HepG2 (cell line): ENCODE measurements around the gene OPA3. TPM values are rescaled to one million over a fixed set of nuclear protein-coding genes. Genes with fewer than 3 reads are reported as not detected.
A peak's percentile ranks its signal among the peaks of the same experiment; 100 is the strongest.

Experiments
- ASH2L ChIP-seq: fragments of 300-600, 200-600 bp; sonication (generic); IDR thresholded peaks from 2 replicates; pipeline ENCODE4 v1.7.0; 2017; ENCODE audit warnings: low read depth, mild to moderate bottlenecking, moderate library complexity, mixed read lengths, low read length; ENCODE audit not compliant: insufficient read length
- DNMT3B ChIP-seq: conservative IDR thresholded peaks from 2 replicates; pipeline ENCODE4 v1.6.1; 2016; ENCODE audit warnings: missing biosample characterization, control low read depth
- EZH2 ChIP-seq: conservative IDR thresholded peaks from 2 replicates; pipeline ENCODE4 v1.6.1; 2012; ENCODE audit warnings: mild to moderate bottlenecking, low read depth, low read length, moderate library complexity
- FLYWCH1 ChIP-seq: sonication (generic); formaldehyde crosslinking; IDR thresholded peaks from 2 replicates; pipeline ENCODE4 v1.8.1; 2023; ENCODE audit warnings: mild to moderate bottlenecking, missing genetic modification reagents
- KDM5B ChIP-seq: sonication (generic); formaldehyde crosslinking; IDR thresholded peaks from 2 replicates; pipeline ENCODE4 v1.4.0; 2020; ENCODE audit warnings: missing genetic modification reagents, mild to moderate bottlenecking, borderline replicate concordance
- MAF1 ChIP-seq: sonication (generic); formaldehyde crosslinking; IDR thresholded peaks from 2 replicates; pipeline ENCODE4 v1.5.0; 2020; ENCODE audit warnings: missing genetic modification reagents, borderline replicate concordance
- PCBP2 ChIP-seq: fragments of 200-400 bp; formaldehyde crosslinking; optimal IDR thresholded peaks from 2 replicates; pipeline ENCODE3; 2018; ENCODE audit warnings: low read length, low read depth; ENCODE audit not compliant: poor library complexity, severe bottlenecking
- SIX1 ChIP-seq: sonication (generic); formaldehyde crosslinking; IDR thresholded peaks from 2 replicates; pipeline ENCODE4 v1.4.0; 2020; ENCODE audit warnings: missing genetic modification reagents, borderline replicate concordance
- SMYD3 ChIP-seq: sonication (generic); formaldehyde crosslinking; IDR thresholded peaks from 2 replicates; pipeline ENCODE4 v1.8.1; 2023; ENCODE audit warnings: mild to moderate bottlenecking, missing genetic modification reagents
- ZBTB3 ChIP-seq: sonication (generic); formaldehyde crosslinking; IDR thresholded peaks from 2 replicates; pipeline ENCODE4 v1.4.0; 2020; ENCODE audit warnings: low read depth, mild to moderate bottlenecking, moderate library complexity, missing genetic modification reagents, borderline replicate concordance
- ZFP90 ChIP-seq: sonication (generic); formaldehyde crosslinking; IDR thresholded peaks from 2 replicates; pipeline ENCODE4 v1.8.0; 2022; ENCODE audit warnings: missing genetic modification reagents, mild to moderate bottlenecking, inconsistent platforms, borderline replicate concordance
- ZKSCAN8 ChIP-seq: IDR thresholded peaks from 2 replicates; pipeline ENCODE4 v1.6.1; 2016; ENCODE audit warnings: borderline replicate concordance, missing genetic modification reagents, missing compliant biosample characterization
- ZNF382 ChIP-seq: sonication (generic); formaldehyde crosslinking; IDR thresholded peaks from 2 replicates; pipeline ENCODE4 v1.5.0; 2020; ENCODE audit warnings: missing genetic modification reagents, mild to moderate bottlenecking, borderline replicate concordance
- ZNF674 ChIP-seq: sonication (generic); formaldehyde crosslinking; IDR thresholded peaks from 2 replicates; pipeline ENCODE4 v1.5.0; 2020; ENCODE audit warnings: low read depth, mild to moderate bottlenecking, missing genetic modification reagents
- ZNF766 ChIP-seq: sonication (generic); formaldehyde crosslinking; IDR thresholded peaks from 2 replicates; pipeline ENCODE4 v1.5.0; 2020; ENCODE audit warnings: missing genetic modification reagents, borderline replicate concordance
- ZNF777 ChIP-seq: sonication (generic); formaldehyde crosslinking; IDR thresholded peaks from 2 replicates; pipeline ENCODE4 v1.4.0; 2020; ENCODE audit warnings: missing genetic modification reagents
- ZSCAN30 ChIP-seq: sonication (generic); formaldehyde crosslinking; IDR thresholded peaks from 2 replicates; pipeline ENCODE4 v1.5.0; 2020; ENCODE audit warnings: mild to moderate bottlenecking, missing genetic modification reagents
- polyA plus RNA-seq, 8 experiments: library from polyadenylated mRNA; depleted of rRNA in 3 of 8; stranded (reverse) in 7 of 8; unstranded in 1 of 8; fragments of >200 nt; fragmentation: Illumina TruSeq in 4 of 8; extraction: Trizol in 4 of 8; gene quantifications; 2 replicates each; pipeline versions ENCODE4 v1.2.1 to v1.2.3, GENCODE V29; 2011 to 2016; ENCODE audit warnings: low read depth in 4 of 8, missing spikeins in 1 of 8, mixed read lengths in 1 of 8; ENCODE audit not compliant: insufficient read depth in 1 of 8
- total RNA-seq, 5 experiments: library from RNA; depleted of rRNA; stranded (reverse); fragments of >200 nt; fragmentation: Illumina TruSeq; extraction: Trizol; gene quantifications; 2 replicates each; pipeline ENCODE4 v1.2.3, GENCODE V29; 2016; ENCODE audit warnings: low read depth in 1 of 5
- TF ChIP-seq, protein P1 (sequence below): sonication (generic); formaldehyde crosslinking; IDR thresholded peaks from 2 replicates; pipeline ENCODE4 v1.4.0; 2020; ENCODE audit warnings: missing genetic modification reagents
- TF ChIP-seq, protein P2 (sequence below): sonication (generic); formaldehyde crosslinking; conservative IDR thresholded peaks from 2 replicates; pipeline ENCODE4 v1.8.0; 2022; ENCODE audit warnings: mild to moderate bottlenecking, moderate library complexity, missing genetic modification reagents
- TF ChIP-seq, protein P3 (sequence below): sonication (generic); formaldehyde crosslinking; IDR thresholded peaks from 2 replicates; pipeline ENCODE4 v1.8.0; 2022; ENCODE audit warnings: missing genetic modification reagents, mild to moderate bottlenecking, borderline replicate concordance
- TF ChIP-seq, protein P4 (sequence below): sonication (generic); formaldehyde crosslinking; IDR thresholded peaks from 2 replicates; pipeline ENCODE4 v1.4.0; 2020; ENCODE audit warnings: mild to moderate bottlenecking, missing genetic modification reagents
- TF ChIP-seq, protein P5 (sequence below): sonication (generic); formaldehyde crosslinking; IDR thresholded peaks from 2 replicates; pipeline ENCODE4 v1.5.1; 2020; ENCODE audit warnings: mild to moderate bottlenecking, missing genetic modification reagents, moderate library complexity

OPA3 gene
- total and polyA plus RNA-seq, 2 of the 13 experiments (the other 11 are each of a cell fraction or from before 2014, with no cell fraction given) = 8.3 to 17.7 TPM

DNA sequence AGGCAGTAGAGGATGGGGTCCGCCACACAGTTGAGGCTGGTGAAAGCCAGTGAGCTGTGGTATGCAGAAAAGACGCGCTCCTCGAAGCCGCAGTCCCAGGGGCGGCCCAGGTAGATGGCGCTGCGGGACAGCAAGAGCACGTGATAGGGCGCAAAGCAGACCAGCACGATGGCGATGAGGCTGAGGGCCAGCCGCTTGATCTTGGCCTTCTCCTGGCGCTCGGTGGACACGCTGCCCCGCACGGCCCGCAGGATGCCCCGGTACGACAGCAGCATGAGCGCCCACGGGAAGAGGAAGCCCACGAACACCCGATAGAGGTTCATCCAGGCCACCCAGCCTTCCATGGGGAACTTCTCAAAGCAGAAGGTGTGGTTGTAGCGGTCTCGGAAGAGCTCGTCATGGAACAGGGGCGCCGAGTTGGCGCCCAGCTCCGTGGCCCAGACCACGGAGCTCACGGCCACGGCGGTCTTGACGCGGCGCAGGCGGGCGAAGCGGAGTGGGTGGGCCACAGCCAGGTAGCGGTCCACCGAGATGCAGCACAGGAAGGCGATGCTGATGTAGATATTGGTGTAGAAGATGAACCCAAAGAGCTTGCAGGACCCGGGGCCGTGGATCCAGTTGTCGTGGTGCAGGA, 6.5 kb upstream of the OPA3 start (continued):
- TF ChIP-seq, protein P1, sequence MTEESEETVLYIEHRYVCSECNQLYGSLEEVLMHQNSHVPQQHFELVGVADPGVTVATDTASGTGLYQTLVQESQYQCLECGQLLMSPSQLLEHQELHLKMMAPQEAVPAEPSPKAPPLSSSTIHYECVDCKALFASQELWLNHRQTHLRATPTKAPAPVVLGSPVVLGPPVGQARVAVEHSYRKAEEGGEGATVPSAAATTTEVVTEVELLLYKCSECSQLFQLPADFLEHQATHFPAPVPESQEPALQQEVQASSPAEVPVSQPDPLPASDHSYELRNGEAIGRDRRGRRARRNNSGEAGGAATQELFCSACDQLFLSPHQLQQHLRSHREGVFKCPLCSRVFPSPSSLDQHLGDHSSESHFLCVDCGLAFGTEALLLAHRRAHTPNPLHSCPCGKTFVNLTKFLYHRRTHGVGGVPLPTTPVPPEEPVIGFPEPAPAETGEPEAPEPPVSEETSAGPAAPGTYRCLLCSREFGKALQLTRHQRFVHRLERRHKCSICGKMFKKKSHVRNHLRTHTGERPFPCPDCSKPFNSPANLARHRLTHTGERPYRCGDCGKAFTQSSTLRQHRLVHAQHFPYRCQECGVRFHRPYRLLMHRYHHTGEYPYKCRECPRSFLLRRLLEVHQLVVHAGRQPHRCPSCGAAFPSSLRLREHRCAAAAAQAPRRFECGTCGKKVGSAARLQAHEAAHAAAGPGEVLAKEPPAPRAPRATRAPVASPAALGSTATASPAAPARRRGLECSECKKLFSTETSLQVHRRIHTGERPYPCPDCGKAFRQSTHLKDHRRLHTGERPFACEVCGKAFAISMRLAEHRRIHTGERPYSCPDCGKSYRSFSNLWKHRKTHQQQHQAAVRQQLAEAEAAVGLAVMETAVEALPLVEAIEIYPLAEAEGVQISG = peak; percentile 75
- TF ChIP-seq ZNF674 (CRISPR knock-in tag) (no peak), ZNF382 (CRISPR knock-in tag) (no peak), DNMT3B (CRISPR knock-in tag) (peak; percentile 76; the same call in 1 of the 2 replicates), ZFP90 (no peak), EZH2 (no peak), ZKSCAN8 (peak; percentile 58; the same call in 1 of the 2 replicates), ASH2L (no peak), MAF1 (CRISPR knock-in tag) (no peak; the same call in 1 of the 2 replicates), ZNF777 (0 out of 2 replicates have a peak, but pooled peaks have one; percentile 26), PCBP2 (no peak), SMYD3 (CRISPR knock-in tag) (no peak), SIX1 (CRISPR knock-in tag) (no peak), ZSCAN30 (CRISPR knock-in tag) (no peak), ZBTB3 (no peak), FLYWCH1 (CRISPR knock-in tag) (no peak), KDM5B (CRISPR knock-in tag) (peak; percentile 94), ZNF766 (CRISPR knock-in tag) (no peak)
- TF ChIP-seq, protein P2, sequence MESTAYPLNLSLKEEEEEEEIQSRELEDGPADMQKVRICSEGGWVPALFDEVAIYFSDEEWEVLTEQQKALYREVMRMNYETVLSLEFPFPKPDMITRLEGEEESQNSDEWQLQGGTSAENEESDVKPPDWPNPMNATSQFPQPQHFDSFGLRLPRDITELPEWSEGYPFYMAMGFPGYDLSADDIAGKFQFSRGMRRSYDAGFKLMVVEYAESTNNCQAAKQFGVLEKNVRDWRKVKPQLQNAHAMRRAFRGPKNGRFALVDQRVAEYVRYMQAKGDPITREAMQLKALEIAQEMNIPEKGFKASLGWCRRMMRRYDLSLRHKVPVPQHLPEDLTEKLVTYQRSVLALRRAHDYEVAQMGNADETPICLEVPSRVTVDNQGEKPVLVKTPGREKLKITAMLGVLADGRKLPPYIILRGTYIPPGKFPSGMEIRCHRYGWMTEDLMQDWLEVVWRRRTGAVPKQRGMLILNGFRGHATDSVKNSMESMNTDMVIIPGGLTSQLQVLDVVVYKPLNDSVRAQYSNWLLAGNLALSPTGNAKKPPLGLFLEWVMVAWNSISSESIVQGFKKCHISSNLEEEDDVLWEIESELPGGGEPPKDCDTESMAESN (CRISPR knock-in tag) = peak; percentile 71; the same call in 1 of the 2 replicates
- TF ChIP-seq, protein P3, sequence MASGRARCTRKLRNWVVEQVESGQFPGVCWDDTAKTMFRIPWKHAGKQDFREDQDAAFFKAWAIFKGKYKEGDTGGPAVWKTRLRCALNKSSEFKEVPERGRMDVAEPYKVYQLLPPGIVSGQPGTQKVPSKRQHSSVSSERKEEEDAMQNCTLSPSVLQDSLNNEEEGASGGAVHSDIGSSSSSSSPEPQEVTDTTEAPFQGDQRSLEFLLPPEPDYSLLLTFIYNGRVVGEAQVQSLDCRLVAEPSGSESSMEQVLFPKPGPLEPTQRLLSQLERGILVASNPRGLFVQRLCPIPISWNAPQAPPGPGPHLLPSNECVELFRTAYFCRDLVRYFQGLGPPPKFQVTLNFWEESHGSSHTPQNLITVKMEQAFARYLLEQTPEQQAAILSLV (CRISPR knock-in tag) = peak; percentile 72; the same call in 1 of the 2 replicates
- TF ChIP-seq, protein P4, sequence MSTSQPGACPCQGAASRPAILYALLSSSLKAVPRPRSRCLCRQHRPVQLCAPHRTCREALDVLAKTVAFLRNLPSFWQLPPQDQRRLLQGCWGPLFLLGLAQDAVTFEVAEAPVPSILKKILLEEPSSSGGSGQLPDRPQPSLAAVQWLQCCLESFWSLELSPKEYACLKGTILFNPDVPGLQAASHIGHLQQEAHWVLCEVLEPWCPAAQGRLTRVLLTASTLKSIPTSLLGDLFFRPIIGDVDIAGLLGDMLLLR (CRISPR knock-in tag) = no peak
- TF ChIP-seq, protein P5, sequence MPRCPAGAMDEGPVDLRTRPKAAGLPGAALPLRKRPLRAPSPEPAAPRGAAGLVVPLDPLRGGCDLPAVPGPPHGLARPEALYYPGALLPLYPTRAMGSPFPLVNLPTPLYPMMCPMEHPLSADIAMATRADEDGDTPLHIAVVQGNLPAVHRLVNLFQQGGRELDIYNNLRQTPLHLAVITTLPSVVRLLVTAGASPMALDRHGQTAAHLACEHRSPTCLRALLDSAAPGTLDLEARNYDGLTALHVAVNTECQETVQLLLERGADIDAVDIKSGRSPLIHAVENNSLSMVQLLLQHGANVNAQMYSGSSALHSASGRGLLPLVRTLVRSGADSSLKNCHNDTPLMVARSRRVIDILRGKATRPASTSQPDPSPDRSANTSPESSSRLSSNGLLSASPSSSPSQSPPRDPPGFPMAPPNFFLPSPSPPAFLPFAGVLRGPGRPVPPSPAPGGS = peak; percentile 67
